Caco-2 (cell line): ENCODE results near the gene TCF12. TPM values are rescaled to one million over a fixed set of nuclear protein-coding genes. Genes with fewer than 3 reads are reported as not detected.

Experiments used
- BruUV-seq: library from RNA; stranded (reverse); fragments of 400-500 nt; replicated peaks from 2 replicates; lab custom pipeline; 2021; lab: Mats Ljungman, UMichigan
- CTCF ChIA-PET: fragments of 300-600 bp; sonication (Branson Sonifier 250); formaldehyde crosslinking; loops from one replicate; lab custom pipeline; 2022; ENCODE audit warnings: antibody characterized with exemption; lab: Charles Lee
- POLR2A ChIA-PET: fragments of 300-600 bp; sonication (Branson Sonifier 250); formaldehyde crosslinking; loops from one replicate; lab custom pipeline; 2022; ENCODE audit warnings: antibody characterized with exemption; lab: Charles Lee
- DNase-seq, 2 experiments: peaks; one replicate each; pipeline versions ENCODE4 v3.0.0 to v3.0.0-alpha.2; 2020 to 2022
- H3K27me3 ChIP-seq: replicated peaks from 2 replicates; pipeline ENCODE4 v1.6.0; 2011; ENCODE audit warnings: low read length; ENCODE audit not compliant: control insufficient read depth, insufficient read depth
- H3K36me3 ChIP-seq: 2 replicates; pipeline ENCODE4 v1.5.1; 2011; ENCODE audit warnings: low read length; ENCODE audit not compliant: control insufficient read depth, insufficient read depth
- H3K4me1 ChIP-seq: fragments of 250-450 bp; sonication (Bioruptor Pico); 2 replicates; pipeline ENCODE4 v1.5.1; 2020; ENCODE audit warnings: mild to moderate bottlenecking
- H3K4me3 ChIP-seq: 2 replicates; pipeline ENCODE4 v1.5.1; 2011; ENCODE audit warnings: low read depth, mild to moderate bottlenecking, control low read depth, low read length
- H3K9me3 ChIP-seq: fragments of 250-450 bp; sonication (Bioruptor Pico); 2 replicates; pipeline ENCODE4 v1.5.1; 2020; ENCODE audit warnings: mild to moderate bottlenecking, moderate library complexity
- H3K27ac Mint-ChIP-seq: one replicate; pipeline ENCODE4 v1.8.0; 2022; ENCODE audit warnings: mixed read lengths; ENCODE audit not compliant: unreplicated experiment
- H3K27me3 Mint-ChIP-seq: one replicate; pipeline ENCODE4 v1.8.0; 2022; ENCODE audit warnings: mixed read lengths; ENCODE audit not compliant: insufficient read depth, unreplicated experiment
- H3K36me3 Mint-ChIP-seq: one replicate; pipeline ENCODE4 v1.8.0; 2022; ENCODE audit warnings: mild to moderate bottlenecking, mixed read lengths; ENCODE audit not compliant: insufficient read depth, unreplicated experiment
- H3K4me1 Mint-ChIP-seq: one replicate; pipeline ENCODE4 v1.8.0; 2022; ENCODE audit warnings: low read depth, mixed read lengths; ENCODE audit not compliant: unreplicated experiment
- H3K4me3 Mint-ChIP-seq: one replicate; pipeline ENCODE4 v1.8.0; 2022; ENCODE audit warnings: mild to moderate bottlenecking, moderate library complexity, mixed read lengths; ENCODE audit not compliant: unreplicated experiment
- H3K9me3 Mint-ChIP-seq: one replicate; pipeline ENCODE4 v1.8.0; 2022; ENCODE audit warnings: mixed read lengths; ENCODE audit not compliant: unreplicated experiment
- CTCF ChIP-seq, 2 experiments: fragments of 200-600 bp in 1 of 2; IDR thresholded peaks; 1 replicate in 1 of 2; 2 replicates in 1 of 2; pipeline versions ENCODE4 v1.5.1 to v1.8.0; 2011 to 2022; ENCODE audit warnings: antibody characterized with exemption in 1 of 2, control low read depth in 1 of 2, inconsistent platforms in 1 of 2, low read depth in 1 of 2, low read length in 1 of 2, mild to moderate bottlenecking in 1 of 2, moderate library complexity in 1 of 2; ENCODE audit not compliant: insufficient read depth in 1 of 2, severe bottlenecking in 1 of 2, unreplicated experiment in 1 of 2
- intact Hi-C: fragments of 100-400 bp; cut with micrococcal nuclease; formaldehyde crosslinking; loops from one replicate; pipeline ENCODE4 v1.10.0; 2022; ENCODE audit not compliant: unreplicated experiment
- total RNA-seq: library from RNA; stranded (reverse); gene quantifications from 2 replicates; pipeline ENCODE4 v1.2.3, GENCODE V29; 2022

TCF12 gene
- total RNA-seq, 1 experiment from 2014 or later = 64.4 TPM

- Mint-ChIP-seq H3K36me3 (peaks cover 40% of the 10 kb centered on the region), H3K4me3 (no peak overlapping the region), H3K4me1 (peaks cover 15% of the 10 kb centered on the region), H3K27me3 (no peaks in the 10 kb centered on the region), H3K27ac (no peak overlapping the region), H3K9me3 (no peaks in the 10 kb centered on the region)
- no peak for TF ChIP-seq CTCF (IDR thresholded peaks at IDR 0.05; ENCODE audit: insufficient read depth in 1 of 2, low read depth in 1 of 2, low read length in 1 of 2, severe bottlenecking in 1 of 2, unreplicated experiment in 1 of 2)
- no peak overlapping the region for H3K4me3 ChIP-seq
- DNase-seq = no peak
- POLR2A ChIA-PET = no interaction called here
- CTCF ChIA-PET = no interaction called here
- no peaks in the 10 kb centered on the region for H3K9me3 ChIP-seq
- intact Hi-C loops = no loop called here
- BruUV-seq = no TSS peak
- H3K4me1 ChIP-seq = peaks cover 34% of the 10 kb centered on the region
- H3K36me3 ChIP-seq = no peaks in the 10 kb centered on the region
- H3K27me3 ChIP-seq = no peaks in the 10 kb centered on the region
Measured at GRCh38 chr15:56927816-56928215, 9.4 kb downstream of the TCF12 start.

GRCh38 chr15:56929399-56929798, 11.0 kb downstream of the TCF12 start:
- DNase-seq = no peak
- Mint-ChIP-seq H3K36me3 (peaks cover 28% of the 10 kb centered on the region), H3K27me3 (no peaks in the 10 kb centered on the region), H3K4me3 (no peak overlapping the region), H3K9me3 (no peaks in the 10 kb centered on the region), H3K4me1 (peaks cover 7% of the 10 kb centered on the region), H3K27ac (no peak overlapping the region)
- H3K27me3 ChIP-seq = no peaks in the 10 kb centered on the region
- no peaks in the 10 kb centered on the region for H3K9me3 ChIP-seq
- POLR2A ChIA-PET = no interaction called here
- no TSS peak for BruUV-seq
- intact Hi-C loops = no loop called here
- H3K4me3 ChIP-seq = no peak overlapping the region
- no peaks in the 10 kb centered on the region for H3K36me3 ChIP-seq
- CTCF ChIA-PET = no interaction called here
- H3K4me1 ChIP-seq = peaks cover 34% of the 10 kb centered on the region
- TF ChIP-seq CTCF (IDR thresholded peaks at IDR 0.05; ENCODE audit: insufficient read depth in 1 of 2, low read depth in 1 of 2, low read length in 1 of 2, severe bottlenecking in 1 of 2, unreplicated experiment in 1 of 2) = no peak

- Mint-ChIP-seq H3K9me3 (no peaks in the 10 kb centered on the region), H3K36me3 (peaks cover 26% of the 10 kb centered on the region), H3K27me3 (no peaks in the 10 kb centered on the region), H3K4me1 (peaks cover 7% of the 10 kb centered on the region), H3K4me3 (no peak overlapping the region), H3K27ac (peak overlapping the region; percentile 53)
- Histone ChIP-seq H3K27me3 (no peaks in the 10 kb centered on the region), H3K4me3 (no peak overlapping the region), H3K9me3 (no peaks in the 10 kb centered on the region), H3K4me1 (peaks cover 34% of the 10 kb centered on the region), H3K36me3 (no peaks in the 10 kb centered on the region)
- POLR2A ChIA-PET = no interaction called here
- BruUV-seq = no TSS peak
- DNase-seq = no peak
- CTCF ChIA-PET = no interaction called here
- TF ChIP-seq CTCF (IDR thresholded peaks at IDR 0.05; ENCODE audit: insufficient read depth in 1 of 2, low read depth in 1 of 2, low read length in 1 of 2, severe bottlenecking in 1 of 2, unreplicated experiment in 1 of 2) = no peak
- intact Hi-C loops = no loop called here
Measured at GRCh38 chr15:56929933-56930332, 11.5 kb downstream of the TCF12 start.
